Erythroblast (primary cell): ENCODE data around the gene MVD.

ENCODE experiments used
- DNase-seq, 2 experiments: peaks; one replicate each; lab custom pipeline; 2025; lab: John Stamatoyannopoulos, UW
- GATA1 ChIP-seq: IDR thresholded peaks from 2 replicates; pipeline ENCODE4 v1.6.1; 2011; ENCODE audit warnings: low read depth, mild to moderate bottlenecking, control low read depth, low read length, moderate library complexity
- POLR2A ChIP-seq: IDR thresholded peaks from 2 replicates; pipeline ENCODE4 v1.6.1; 2011; ENCODE audit warnings: mild to moderate bottlenecking, low read length

Gene MVD

DNA sequence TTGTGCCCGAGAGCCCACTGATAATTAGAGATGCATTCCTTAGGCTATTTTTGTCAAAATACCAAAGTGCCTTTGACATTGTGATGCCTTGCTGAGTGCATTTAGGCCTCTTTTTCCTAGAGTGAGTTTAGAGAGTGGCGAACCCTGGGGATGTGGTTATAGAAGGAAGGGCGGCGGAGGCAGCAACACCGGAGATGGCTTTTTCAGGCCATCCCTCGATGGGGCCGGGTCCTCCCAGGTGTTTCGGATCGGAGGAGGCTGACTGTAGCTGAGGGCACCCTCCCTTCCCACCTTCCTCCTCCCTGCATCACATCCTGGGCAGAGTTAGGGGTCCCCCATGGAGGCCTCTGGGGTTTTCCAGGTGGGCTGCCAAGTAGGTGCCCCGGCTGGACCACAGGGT is 30.0 kb upstream of the MVD start:
- TF ChIP-seq GATA1: no peak
- TF ChIP-seq POLR2A: no peak
- no peak for DNase-seq

DNA sequence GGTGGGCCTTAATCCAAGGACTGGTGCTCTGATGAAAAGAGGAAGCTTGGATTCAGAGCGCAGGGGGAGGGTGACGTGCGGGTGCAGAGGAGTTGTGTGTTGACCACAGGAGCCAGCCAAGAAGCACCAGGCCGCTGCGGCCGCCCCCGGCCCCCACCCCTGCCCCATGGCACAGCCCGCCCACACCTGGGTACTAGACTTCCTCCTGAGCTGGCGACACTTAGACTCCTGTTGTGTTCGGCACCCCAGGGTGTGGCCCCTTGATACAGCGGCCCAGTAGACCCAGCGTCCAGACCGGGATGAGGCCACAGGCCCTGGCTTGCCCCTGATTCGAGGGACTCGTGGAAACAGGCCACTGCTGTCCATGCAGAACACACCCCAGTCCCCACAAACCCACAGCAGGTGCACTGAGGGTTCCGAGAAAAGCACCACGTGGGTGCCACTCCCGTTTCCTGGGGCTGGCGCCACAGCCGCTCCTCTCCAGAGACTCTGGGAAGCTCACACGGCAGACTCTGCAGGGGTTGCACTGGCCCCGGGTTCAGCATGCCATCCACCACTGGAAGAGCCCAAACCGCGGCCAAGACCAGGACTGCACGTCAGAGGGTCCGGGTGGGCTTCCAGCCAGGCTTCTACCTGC is 29.2 kb upstream of the MVD start:
- no peak for DNase-seq
- TF ChIP-seq GATA1 (no peak), POLR2A (no peak)

GRCh38 chr16:88691129-88691813 is 28.4 kb upstream of the MVD start:
- no peak for TF ChIP-seq POLR2A
- no peak for TF ChIP-seq GATA1
- DNase-seq: no peak

DNA sequence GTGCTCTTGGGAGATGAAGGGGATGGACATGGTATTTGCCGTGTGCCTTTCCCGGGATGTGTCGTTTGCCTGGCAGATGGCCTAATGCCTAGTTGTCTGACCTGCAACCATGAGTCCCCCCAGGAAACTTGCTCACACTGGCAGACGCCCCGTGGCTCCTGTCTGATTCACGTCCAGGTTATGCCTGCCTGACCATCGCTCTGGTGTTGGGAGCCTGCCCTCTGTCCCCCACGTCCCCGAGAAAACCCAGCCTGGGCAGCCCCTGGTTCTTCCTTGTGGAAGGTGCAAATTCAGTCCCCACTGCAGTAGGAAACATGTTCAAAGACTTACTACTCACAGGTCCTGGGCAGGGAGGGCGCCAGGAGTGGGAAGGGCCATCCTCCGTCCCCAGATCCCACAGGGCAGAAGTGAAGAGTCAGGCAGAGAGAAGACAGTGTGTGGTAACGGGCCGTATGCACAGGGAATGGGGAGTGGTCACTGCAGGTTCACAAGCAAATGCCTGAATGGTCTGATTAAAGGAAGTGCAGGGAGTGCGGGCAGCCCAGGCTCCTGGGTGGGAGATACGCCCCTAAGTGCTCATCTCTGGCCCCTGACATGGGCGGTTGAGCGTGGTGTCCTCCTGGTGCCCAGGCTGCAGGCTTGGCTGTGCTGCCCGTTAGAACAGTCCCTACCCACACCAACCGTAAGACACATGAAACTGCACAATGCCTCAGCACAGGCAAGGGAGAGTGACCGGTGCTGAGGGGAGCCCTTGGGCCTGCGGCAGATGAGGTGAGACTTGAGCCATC is 27.6 kb upstream of the MVD start:
- TF ChIP-seq POLR2A: no peak
- TF ChIP-seq GATA1: no peak
- no peak for DNase-seq

- TF ChIP-seq POLR2A (no peak), GATA1 (no peak)
- DNase-seq: peak; percentile 86 to 88
Measured at GRCh38 chr16:88688013-88688778, 25.3 kb upstream of the MVD start.

- TF ChIP-seq GATA1: no peak
- no peak for TF ChIP-seq POLR2A
- no peak for DNase-seq
Measured at GRCh38 chr16:88687676-88688012, 24.8 kb upstream of the MVD start.

DNA sequence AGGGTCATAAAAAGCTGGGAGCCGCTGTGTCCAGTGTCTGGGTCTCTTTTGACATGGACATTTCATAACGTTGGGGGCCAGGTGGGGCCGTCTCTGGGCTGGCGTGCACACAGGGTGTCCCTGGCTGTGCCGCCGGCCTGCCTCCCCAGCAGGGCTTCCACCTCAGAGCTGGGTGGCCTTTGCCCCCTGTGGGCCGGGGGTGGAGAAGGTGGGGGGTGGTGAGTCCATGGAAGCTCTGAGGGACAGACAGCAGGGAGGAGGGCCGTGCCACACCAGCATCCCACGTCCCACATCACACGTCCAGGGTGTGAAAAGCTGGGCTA is 24.3 kb upstream of the MVD start:
- DNase-seq: no peak
- TF ChIP-seq POLR2A: no peak
- TF ChIP-seq GATA1: no peak

- TF ChIP-seq GATA1 (no peak), POLR2A (no peak)
- peak; percentile 66 to 70 for DNase-seq
Measured at GRCh38 chr16:88686439-88687253, 23.8 kb upstream of the MVD start, which contains the start of gene SNAI3. Gene SNAI3 (minus strand): TSS chr16:88686507. CDS start chr16:88686406, 101 bp downstream.

GRCh38 chr16:88686062-88686438 is 23.2 kb upstream of the MVD start:
- DNase-seq: no peak
- no peak for TF ChIP-seq GATA1
- no peak for TF ChIP-seq POLR2A

DNA sequence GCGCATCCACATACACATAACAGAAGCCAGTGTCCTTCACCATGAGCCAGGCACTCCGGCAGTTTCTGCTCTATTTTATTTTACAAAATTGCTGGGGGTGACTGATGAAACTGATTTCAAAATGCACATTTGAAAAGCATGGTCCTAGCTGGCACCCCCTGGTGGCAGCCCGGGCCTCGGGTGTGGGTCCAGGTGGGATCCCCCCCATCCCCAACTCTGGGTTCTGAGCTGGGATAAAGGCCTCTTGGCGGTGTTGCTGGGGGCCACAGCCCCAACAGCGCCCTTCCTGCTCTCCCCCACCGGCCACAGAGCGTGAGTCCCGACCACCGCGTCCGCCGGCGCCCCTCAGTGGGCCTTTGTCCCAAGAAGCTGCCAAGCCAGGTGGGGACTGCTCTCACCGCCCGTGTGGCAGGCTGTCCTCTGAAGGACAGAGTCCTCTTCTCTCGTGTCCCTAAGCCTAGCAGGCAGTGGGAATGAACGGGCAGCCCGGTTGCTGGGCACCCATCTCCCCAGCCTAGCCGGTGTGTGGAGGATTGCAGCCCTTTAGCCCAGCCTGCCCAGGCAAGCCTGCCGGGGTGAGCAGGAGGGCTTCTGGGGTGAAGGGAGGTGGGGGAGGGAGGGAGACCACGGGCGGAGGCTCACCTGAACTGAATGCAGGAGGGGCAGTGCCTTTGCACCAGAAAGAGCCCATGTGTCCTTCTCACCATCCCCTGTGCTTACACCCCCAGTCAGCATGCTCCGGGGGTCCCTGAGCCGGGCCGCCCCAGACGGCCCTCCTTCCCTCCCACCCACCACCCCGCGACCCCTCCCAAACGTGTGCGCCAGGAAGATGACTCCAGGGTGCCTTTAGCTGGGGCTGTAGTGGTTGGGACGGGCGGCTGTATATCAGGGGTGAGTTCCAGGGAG is 22.5 kb upstream of the MVD start:
- peak in 1 of 2 experiments; percentile 21 for DNase-seq
- TF ChIP-seq POLR2A (no peak), GATA1 (no peak)

DNA sequence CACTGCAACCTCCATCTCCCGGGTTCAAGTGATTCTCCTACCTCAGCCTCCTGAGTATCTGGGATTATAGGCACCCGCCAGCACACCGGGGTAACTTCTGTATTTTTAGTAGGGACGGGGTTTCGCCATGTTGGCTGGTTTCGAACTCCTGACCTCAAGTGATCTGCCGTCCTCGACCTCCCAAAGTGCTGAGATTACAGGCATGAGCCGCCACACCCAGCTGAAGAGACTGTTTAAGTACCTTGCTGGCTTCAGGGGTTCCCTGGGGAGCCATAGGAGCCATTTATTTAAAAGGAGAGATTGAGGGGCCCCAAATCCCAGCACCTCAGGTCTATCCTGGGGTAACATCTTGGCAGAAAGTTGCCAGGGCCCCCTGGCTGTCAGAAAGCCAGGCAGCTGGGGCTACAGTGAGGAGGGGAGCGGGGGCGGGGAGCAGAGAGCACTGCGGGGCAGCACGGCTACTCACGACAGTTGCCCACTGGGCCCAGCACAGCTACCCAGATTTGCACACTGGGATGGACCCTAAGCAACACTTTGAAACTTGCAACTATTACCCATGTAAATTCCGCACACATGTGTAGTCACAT is 21.8 kb upstream of the MVD start:
- no peak for DNase-seq
- TF ChIP-seq POLR2A (no peak), GATA1 (no peak)

GRCh38 chr16:88681709-88682451 is 19.0 kb upstream of the MVD start:
- no peak for TF ChIP-seq POLR2A
- TF ChIP-seq GATA1: no peak
- no peak for DNase-seq
